Measurements from ENCODE around the gene L3MBTL3. TPM values are rescaled to one million over a fixed set of nuclear protein-coding genes. Genes with fewer than 3 reads are reported as not detected.

L3MBTL3 gene
- total RNA-seq, 1 donor from 2014 or later: 11.8 TPM

- TF ChIP-seq CTCF (IDR thresholded peaks at IDR 0.05): no peak
- no peaks in the 10 kb centered on the region for H3K27me3 ChIP-seq (ENCODE audit: low read depth)
- intact Hi-C loops (cut with DNase I): no loop called here
- peak in 1 of 2 donors; percentile 29 for ATAC-seq
- no peak overlapping the region for H3K4me3 ChIP-seq
- DNase-seq: no peak
- H3K27ac ChIP-seq: no peak overlapping the region
- H3K4me1 ChIP-seq: no peaks in the 10 kb centered on the region
- peaks cover 6% of the 10 kb centered on the region for H3K36me3 ChIP-seq
- no peaks in the 10 kb centered on the region for H3K9me3 ChIP-seq
Measured at GRCh38 chr6:130134582-130134981, 116.2 kb downstream of the L3MBTL3 start.

- Histone ChIP-seq H3K4me1 (no peaks in the 10 kb centered on the region), H3K27ac (no peak overlapping the region), H3K9me3 (no peaks in the 10 kb centered on the region), H3K27me3 (ENCODE audit: low read depth) (no peaks in the 10 kb centered on the region), H3K36me3 (peaks cover 6% of the 10 kb centered on the region), H3K4me3 (no peak overlapping the region)
- TF ChIP-seq CTCF (IDR thresholded peaks at IDR 0.05): no peak
- ATAC-seq (no peak), DNase-seq (no peak)
- intact Hi-C loops (cut with DNase I): no loop called here
Measured at GRCh38 chr6:130136798-130137197, 118.4 kb downstream of the L3MBTL3 start.

- H3K27ac ChIP-seq: no peak overlapping the region
- no peaks in the 10 kb centered on the region for H3K4me1 ChIP-seq
- DNase-seq (no peak), ATAC-seq (no peak)
- no peak overlapping the region for H3K4me3 ChIP-seq
- peaks cover 6% of the 10 kb centered on the region for H3K36me3 ChIP-seq
- TF ChIP-seq CTCF (IDR thresholded peaks at IDR 0.05): no peak
- H3K9me3 ChIP-seq: no peaks in the 10 kb centered on the region
- H3K27me3 ChIP-seq (ENCODE audit: low read depth): no peaks in the 10 kb centered on the region
- intact Hi-C loops (cut with DNase I): no loop called here
Measured at GRCh38 chr6:130138116-130138908, 119.9 kb downstream of the L3MBTL3 start.

- H3K4me1 ChIP-seq: no peaks in the 10 kb centered on the region
- peaks cover 6% of the 10 kb centered on the region for H3K36me3 ChIP-seq
- no peak for ATAC-seq
- no peak for DNase-seq
- H3K9me3 ChIP-seq: no peaks in the 10 kb centered on the region
- TF ChIP-seq CTCF (IDR thresholded peaks at IDR 0.05): no peak
- no peak overlapping the region for H3K27ac ChIP-seq
- no peaks in the 10 kb centered on the region for H3K27me3 ChIP-seq (ENCODE audit: low read depth)
- intact Hi-C loops (cut with DNase I): no loop called here
- no peak overlapping the region for H3K4me3 ChIP-seq
Measured at GRCh38 chr6:130138909-130139242, 120.5 kb downstream of the L3MBTL3 start.

- Histone ChIP-seq H3K27ac (no peak overlapping the region), H3K4me3 (no peak overlapping the region), H3K4me1 (no peaks in the 10 kb centered on the region), H3K27me3 (ENCODE audit: low read depth) (no peaks in the 10 kb centered on the region), H3K9me3 (no peaks in the 10 kb centered on the region), H3K36me3 (peaks cover 6% of the 10 kb centered on the region)
- ATAC-seq (no peak), DNase-seq (no peak)
- TF ChIP-seq CTCF (IDR thresholded peaks at IDR 0.05): no peak
- intact Hi-C loops (cut with DNase I): no loop called here
Measured at GRCh38 chr6:130140084-130140483, 121.7 kb downstream of the L3MBTL3 start.

All from lower lobe of right lung (tissue), 2 donors.